ENCODE results near the gene MATN4.
A peak's percentile ranks its signal among the peaks of the same experiment; 100 is the strongest.

MATN4 gene

DNA sequence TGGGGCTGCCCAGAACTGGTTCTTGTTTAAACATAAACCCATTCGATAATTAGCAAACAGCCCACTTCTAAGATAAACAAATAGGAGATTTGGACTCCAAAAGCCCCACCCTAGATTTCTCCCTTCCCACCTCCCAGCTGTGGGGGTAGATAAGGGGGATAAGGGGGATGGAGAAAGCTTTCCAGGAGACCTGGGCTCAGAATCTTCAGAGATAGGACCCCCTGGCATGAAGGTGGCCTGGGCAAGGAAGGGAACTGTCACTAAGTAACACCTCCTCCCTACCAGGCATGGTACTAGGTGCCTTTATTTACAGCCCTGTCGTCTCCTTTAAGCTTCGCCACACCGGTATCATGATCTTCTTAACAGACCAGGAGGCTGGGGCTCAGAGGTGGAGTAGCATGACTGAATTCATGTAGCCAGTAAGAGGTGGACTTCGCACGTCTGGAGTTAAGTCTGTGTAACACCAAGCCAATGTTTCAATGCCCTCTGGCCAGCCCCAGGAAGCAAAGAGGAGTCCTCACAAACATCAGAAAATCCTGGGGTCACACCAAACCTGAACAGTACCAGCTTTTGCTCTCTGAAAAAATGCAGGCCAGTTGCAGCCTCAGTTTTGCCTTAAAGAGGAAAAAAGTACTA is 35.6 kb upstream of the MATN4 start:
- no peak for DNase-seq (ENCODE audit: low read depth, low spot score)
- TF ChIP-seq SUZ12 (IDR thresholded peaks at IDR 0.05; ENCODE audit: extremely low read depth, insufficient read depth, insufficient read length) (no peak), ZNF274 (IDR thresholded peaks at IDR 0.05; ENCODE audit: low read depth, low read length) (no peak), YY1 (IDR thresholded peaks at IDR 0.05; ENCODE audit: insufficient read depth, insufficient read length) (no peak)
- Histone ChIP-seq H3K4me1 (ENCODE audit: insufficient read depth, insufficient read length) (peaks cover 32% of the 10 kb centered on the region), H3K9me3 (ENCODE audit: insufficient read depth, low read length) (no peaks in the 10 kb centered on the region), H3K27me3 (ENCODE audit: insufficient read depth, insufficient read length) (no peaks in the 10 kb centered on the region), H3K36me3 (ENCODE audit: insufficient read depth, insufficient read length, low read length) (peaks cover 54% of the 10 kb centered on the region), H3K4me3 (ENCODE audit: insufficient read length, low read depth) (peak overlapping the region; percentile 4), H3K9ac (ENCODE audit: insufficient read length, low read depth) (peak overlapping the region; percentile 71)

DNA sequence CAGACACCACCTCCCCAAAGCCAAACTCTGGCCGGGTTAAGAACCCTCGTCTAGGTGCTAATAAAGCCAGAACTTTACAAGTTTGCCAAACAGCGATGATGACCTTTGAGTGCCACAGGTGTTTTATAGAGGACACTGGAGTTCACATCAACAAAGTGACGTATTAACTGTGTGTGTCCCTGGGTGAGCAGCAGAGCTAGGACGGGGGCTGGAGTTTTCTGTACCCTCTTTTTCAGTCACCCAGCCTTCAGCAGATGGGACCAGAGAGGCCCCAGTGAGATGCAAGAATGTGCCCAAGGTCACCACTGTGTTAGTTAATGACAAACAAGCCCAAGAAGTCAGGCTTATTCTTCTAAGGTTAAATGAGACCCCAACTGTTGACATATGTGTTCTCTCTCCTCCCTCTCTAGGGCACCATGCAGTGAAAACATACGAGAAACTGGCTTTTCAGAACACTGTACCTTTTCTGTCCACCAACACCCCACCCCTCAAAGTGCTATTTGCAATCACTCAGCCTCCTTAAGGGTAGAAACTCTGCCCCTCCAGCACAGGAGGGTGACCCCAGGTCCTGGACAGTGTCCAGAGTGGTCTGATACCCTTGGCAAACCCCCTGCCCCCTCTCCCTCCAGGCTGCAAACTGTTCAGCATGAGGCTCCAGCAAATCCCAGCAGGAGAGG is 34.9 kb upstream of the MATN4 start:
- Histone ChIP-seq H3K4me1 (ENCODE audit: insufficient read depth, insufficient read length) (peaks cover 32% of the 10 kb centered on the region), H3K9me3 (ENCODE audit: insufficient read depth, low read length) (no peaks in the 10 kb centered on the region), H3K9ac (ENCODE audit: insufficient read length, low read depth) (peak overlapping the region; percentile 71), H3K36me3 (ENCODE audit: insufficient read depth, insufficient read length, low read length) (peaks cover 55% of the 10 kb centered on the region), H3K27me3 (ENCODE audit: insufficient read depth, insufficient read length) (no peaks in the 10 kb centered on the region), H3K4me3 (ENCODE audit: insufficient read length, low read depth) (peak overlapping the region; percentile 10)
- DNase-seq (ENCODE audit: low read depth, low spot score): no peak
- no peak for TF ChIP-seq SUZ12 (IDR thresholded peaks at IDR 0.05; ENCODE audit: extremely low read depth, insufficient read depth, insufficient read length)
- TF ChIP-seq YY1 (IDR thresholded peaks at IDR 0.05; ENCODE audit: insufficient read depth, insufficient read length): no peak
- no peak for TF ChIP-seq ZNF274 (IDR thresholded peaks at IDR 0.05; ENCODE audit: low read depth, low read length)

DNA sequence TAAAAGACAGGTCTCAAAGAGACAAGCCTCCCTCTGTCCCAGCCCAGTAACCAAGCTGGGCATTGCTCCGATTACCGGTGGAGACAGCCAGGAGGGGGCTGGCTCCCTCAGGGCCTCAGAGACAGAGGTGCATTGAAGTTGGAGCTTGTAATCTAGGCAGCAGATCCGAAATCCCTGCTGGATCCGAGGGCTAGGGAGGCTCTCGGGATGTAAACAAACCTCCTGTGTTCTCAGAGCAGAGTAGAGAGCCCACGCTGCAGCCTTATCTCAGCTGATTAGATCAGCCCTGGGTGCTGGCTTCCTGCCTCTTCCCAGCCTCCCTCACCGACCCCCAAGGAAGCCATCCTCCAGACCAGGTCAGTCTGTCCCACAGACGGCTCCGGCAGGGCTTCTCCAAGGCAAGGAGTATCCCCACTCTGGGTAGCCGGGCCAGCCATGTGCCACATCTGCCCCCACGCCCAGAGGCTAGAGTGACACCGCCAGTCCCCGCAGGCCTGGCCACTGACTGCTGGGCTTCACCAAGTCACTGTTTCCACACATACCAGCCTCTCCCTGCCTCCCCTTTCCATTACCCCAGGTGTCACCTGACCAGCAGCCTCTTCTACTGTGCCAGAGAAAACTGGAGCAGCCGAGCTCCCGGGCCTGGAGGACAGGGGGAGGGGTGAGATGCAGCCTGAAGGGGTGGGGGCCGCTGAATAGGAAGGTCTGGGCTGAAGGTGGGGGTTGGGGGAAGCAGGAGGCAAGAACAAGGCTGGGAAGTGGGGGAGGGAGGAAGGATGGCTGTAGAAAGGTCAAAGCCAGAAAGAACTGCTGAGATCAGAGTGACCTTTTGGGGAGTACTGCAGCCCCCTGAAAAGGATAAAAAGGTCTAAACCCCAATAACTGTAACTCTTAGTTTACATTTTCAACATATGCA is 34.1 kb upstream of the MATN4 start:
- peaks cover 56% of the 10 kb centered on the region for H3K36me3 ChIP-seq (ENCODE audit: insufficient read depth, insufficient read length, low read length)
- DNase-seq (ENCODE audit: low read depth, low spot score): peak; percentile 84
- peak overlapping the region; percentile 42 for H3K4me3 ChIP-seq (ENCODE audit: insufficient read length, low read depth)
- H3K4me1 ChIP-seq (ENCODE audit: insufficient read depth, insufficient read length): peaks cover 40% of the 10 kb centered on the region
- no peaks in the 10 kb centered on the region for H3K27me3 ChIP-seq (ENCODE audit: insufficient read depth, insufficient read length)
- TF ChIP-seq SUZ12 (IDR thresholded peaks at IDR 0.05; ENCODE audit: extremely low read depth, insufficient read depth, insufficient read length): no peak
- TF ChIP-seq ZNF274 (IDR thresholded peaks at IDR 0.05; ENCODE audit: low read depth, low read length): no peak
- TF ChIP-seq YY1 (IDR thresholded peaks at IDR 0.05; ENCODE audit: insufficient read depth, insufficient read length): no peak
- H3K9me3 ChIP-seq (ENCODE audit: insufficient read depth, low read length): no peaks in the 10 kb centered on the region
- H3K9ac ChIP-seq (ENCODE audit: insufficient read length, low read depth): peak overlapping the region; percentile 89

DNA sequence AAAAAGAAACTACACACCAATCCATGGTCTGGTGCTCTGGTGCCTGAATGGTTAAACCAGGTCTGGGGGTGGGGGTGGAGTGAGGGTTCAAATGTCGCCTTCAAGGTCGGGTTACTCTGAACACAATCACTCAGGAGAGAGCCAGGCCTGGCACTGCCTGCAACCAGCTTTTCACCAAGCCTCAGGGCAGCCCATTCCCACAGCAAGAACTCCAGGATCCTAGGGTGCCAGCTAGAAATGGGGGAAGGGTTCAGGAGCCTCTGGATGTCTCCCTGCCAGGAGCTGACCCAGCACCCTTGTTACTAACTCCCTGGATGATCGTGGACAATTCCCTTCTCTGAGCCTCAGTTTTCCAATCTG is 33.5 kb upstream of the MATN4 start:
- TF ChIP-seq YY1 (IDR thresholded peaks at IDR 0.05; ENCODE audit: insufficient read depth, insufficient read length) (no peak), ZNF274 (IDR thresholded peaks at IDR 0.05; ENCODE audit: low read depth, low read length) (no peak), SUZ12 (IDR thresholded peaks at IDR 0.05; ENCODE audit: extremely low read depth, insufficient read depth, insufficient read length) (no peak)
- Histone ChIP-seq H3K9me3 (ENCODE audit: insufficient read depth, low read length) (no peaks in the 10 kb centered on the region), H3K9ac (ENCODE audit: insufficient read length, low read depth) (peak overlapping the region; percentile 89), H3K4me3 (ENCODE audit: insufficient read length, low read depth) (peak overlapping the region; percentile 42), H3K4me1 (ENCODE audit: insufficient read depth, insufficient read length) (peaks cover 46% of the 10 kb centered on the region), H3K36me3 (ENCODE audit: insufficient read depth, insufficient read length, low read length) (peaks cover 61% of the 10 kb centered on the region), H3K27me3 (ENCODE audit: insufficient read depth, insufficient read length) (no peaks in the 10 kb centered on the region)
- DNase-seq (ENCODE audit: low read depth, low spot score): no peak

DNA sequence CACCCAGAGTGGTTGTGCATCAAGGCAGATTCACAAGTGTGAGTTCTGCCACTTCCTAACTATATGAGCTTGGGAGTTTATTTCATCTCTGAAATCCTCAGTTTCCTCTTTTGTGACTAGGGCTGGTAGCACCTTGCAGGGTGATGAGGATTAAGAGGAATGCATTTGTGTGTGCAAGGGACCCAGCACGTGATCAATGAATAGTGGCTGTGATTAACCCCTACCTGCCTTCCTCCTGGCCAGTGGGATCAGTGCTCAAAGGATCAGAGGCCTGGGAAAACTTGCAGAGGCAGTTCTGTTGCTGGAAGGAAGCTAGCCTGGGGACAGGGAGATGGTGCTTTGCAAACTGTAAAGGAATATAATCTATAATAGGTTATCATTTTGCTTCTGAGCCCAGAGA is 32.9 kb upstream of the MATN4 start:
- no peaks in the 10 kb centered on the region for H3K27me3 ChIP-seq (ENCODE audit: insufficient read depth, insufficient read length)
- no peak for TF ChIP-seq SUZ12 (IDR thresholded peaks at IDR 0.05; ENCODE audit: extremely low read depth, insufficient read depth, insufficient read length)
- no peak for TF ChIP-seq ZNF274 (IDR thresholded peaks at IDR 0.05; ENCODE audit: low read depth, low read length)
- TF ChIP-seq YY1 (IDR thresholded peaks at IDR 0.05; ENCODE audit: insufficient read depth, insufficient read length): no peak
- H3K36me3 ChIP-seq (ENCODE audit: insufficient read depth, insufficient read length, low read length): peaks cover 59% of the 10 kb centered on the region
- H3K9me3 ChIP-seq (ENCODE audit: insufficient read depth, low read length): no peaks in the 10 kb centered on the region
- no peak overlapping the region for H3K4me3 ChIP-seq (ENCODE audit: insufficient read length, low read depth)
- no peak for DNase-seq (ENCODE audit: low read depth, low spot score)
- H3K9ac ChIP-seq (ENCODE audit: insufficient read length, low read depth): peak overlapping the region; percentile 57
- peaks cover 42% of the 10 kb centered on the region for H3K4me1 ChIP-seq (ENCODE audit: insufficient read depth, insufficient read length)

DNA sequence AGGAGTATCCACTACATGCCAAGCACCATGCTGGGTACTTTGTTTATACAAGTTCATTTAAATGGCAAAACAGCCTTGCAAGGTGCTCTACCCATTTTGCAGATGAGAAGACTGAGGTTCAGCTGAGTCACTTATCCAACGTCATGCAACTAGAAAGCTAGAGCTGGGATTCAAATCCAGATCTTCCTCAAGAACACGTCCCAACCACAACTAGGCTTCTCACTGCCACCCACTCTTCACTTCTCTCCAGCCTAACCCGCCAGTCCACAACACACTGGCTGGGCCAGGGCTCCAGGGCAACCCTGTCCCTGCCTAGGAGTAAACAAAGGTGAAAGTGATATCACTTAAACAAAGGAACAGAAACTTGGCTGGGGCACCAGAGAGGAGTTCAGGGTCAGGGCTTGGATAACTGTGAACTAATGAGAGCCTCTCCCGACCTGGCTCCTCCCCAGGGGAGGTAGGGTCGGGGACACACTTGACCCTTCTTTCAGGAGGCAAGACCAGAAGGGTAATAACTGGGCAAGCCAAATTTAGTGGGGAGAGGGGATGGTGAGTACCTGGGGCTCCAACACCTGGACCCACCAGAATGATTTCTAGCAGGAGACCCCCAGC is 32.2 kb upstream of the MATN4 start:
- H3K36me3 ChIP-seq (ENCODE audit: insufficient read depth, insufficient read length, low read length): peaks cover 59% of the 10 kb centered on the region
- no peak for DNase-seq (ENCODE audit: low read depth, low spot score)
- no peak for TF ChIP-seq YY1 (IDR thresholded peaks at IDR 0.05; ENCODE audit: insufficient read depth, insufficient read length)
- TF ChIP-seq ZNF274 (IDR thresholded peaks at IDR 0.05; ENCODE audit: low read depth, low read length): no peak
- TF ChIP-seq SUZ12 (IDR thresholded peaks at IDR 0.05; ENCODE audit: extremely low read depth, insufficient read depth, insufficient read length): no peak
- H3K4me1 ChIP-seq (ENCODE audit: insufficient read depth, insufficient read length): peaks cover 39% of the 10 kb centered on the region
- no peaks in the 10 kb centered on the region for H3K27me3 ChIP-seq (ENCODE audit: insufficient read depth, insufficient read length)
- peak overlapping the region; percentile 57 for H3K9ac ChIP-seq (ENCODE audit: insufficient read length, low read depth)
- no peaks in the 10 kb centered on the region for H3K9me3 ChIP-seq (ENCODE audit: insufficient read depth, low read length)
- H3K4me3 ChIP-seq (ENCODE audit: insufficient read length, low read depth): no peak overlapping the region

Data from NT2/D1 (cell line).